BJ (cell line): ENCODE data around the gene TMEM236. TPM values are rescaled to one million over a fixed set of nuclear protein-coding genes. Genes with fewer than 3 reads are reported as not detected.
"Not testable (repeated sequence)": the region's sequence is repeated elsewhere in the genome, so short reads cannot be mapped to it uniquely, and the experiment has no call there.

Experiments used
- CTCF ChIA-PET: fragments of 350-600 bp; formaldehyde crosslinking; extraction: SDS; loops from one replicate; lab custom pipeline; 2021; ENCODE audit warnings: antibody characterized with exemption, inconsistent platforms; lab: Yijun Ruan, JAX
- POLR2A ChIA-PET: fragments of 300-600 bp; sonication (Branson Sonifier 250); formaldehyde crosslinking; extraction: SDS; loops from one replicate; lab custom pipeline; 2021; ENCODE audit warnings: antibody characterized with exemption; lab: Charles Lee
- DNase-seq: peaks from one replicate; pipeline ENCODE4 v3.0.0-alpha.2; 2011; ENCODE audit warnings: low read depth
- H3K27me3 ChIP-seq: 2 replicates; pipeline ENCODE4 v1.6.0; 2011; ENCODE audit warnings: low read length; ENCODE audit not compliant: control insufficient read depth, insufficient read depth
- H3K36me3 ChIP-seq: 2 replicates; pipeline ENCODE4 v1.5.1; 2011; ENCODE audit warnings: low read length; ENCODE audit not compliant: control insufficient read depth, insufficient read depth
- H3K4me3 ChIP-seq: 2 replicates; pipeline ENCODE4 v1.5.1; 2011; ENCODE audit warnings: low read depth, mild to moderate bottlenecking, control low read depth, low read length
- polyA plus RNA-seq: library from polyadenylated mRNA; depleted of rRNA; stranded (reverse); fragments of >200 nt; gene quantifications from 2 replicates; pipeline ENCODE4 v1.2.3, GENCODE V29; 2011
- TF ChIP-seq, protein P1 (sequence below): IDR thresholded peaks from 2 replicates; pipeline ENCODE4 v1.5.1; 2011; ENCODE audit warnings: low read depth, mild to moderate bottlenecking, control low read depth, inconsistent platforms, low read length, moderate library complexity; ENCODE audit not compliant: insufficient read depth

TMEM236 gene
- polyA plus RNA-seq, 1 experiment, result 0.02 TPM

DNA sequence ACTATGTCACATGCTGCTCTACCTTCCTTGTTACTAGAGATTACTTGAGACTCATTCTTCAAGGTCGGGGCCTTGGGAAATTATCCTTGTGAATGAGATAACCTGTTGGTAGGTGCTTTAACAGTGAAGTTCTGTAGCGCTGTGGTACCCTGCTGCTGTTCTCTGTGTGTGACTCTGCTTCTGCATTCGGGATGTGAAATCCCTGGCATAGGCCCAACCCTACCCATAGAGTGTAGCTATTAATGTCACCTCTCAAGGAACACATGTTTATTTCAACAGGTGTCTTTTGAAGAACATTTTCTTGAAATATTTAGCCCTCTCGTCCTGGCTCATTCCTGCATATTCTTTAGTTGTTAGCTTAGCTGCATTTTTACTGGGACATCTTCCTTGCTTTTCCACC is 41.8 kb upstream of the TMEM236 start:
- no peaks in the 10 kb centered on the region for H3K27me3 ChIP-seq
- DNase-seq, result no peak
- ChIA-PET CTCF (interaction anchor here (1.0 to 1.4 kb wide), 2 partner anchors 11 to 27 kb away, joined by 3 to 4 read pairs; no protein-coding TSS in a partner anchor), POLR2A (no interaction called here)
- no peak overlapping the region for H3K4me3 ChIP-seq
- TF ChIP-seq, protein P1, sequence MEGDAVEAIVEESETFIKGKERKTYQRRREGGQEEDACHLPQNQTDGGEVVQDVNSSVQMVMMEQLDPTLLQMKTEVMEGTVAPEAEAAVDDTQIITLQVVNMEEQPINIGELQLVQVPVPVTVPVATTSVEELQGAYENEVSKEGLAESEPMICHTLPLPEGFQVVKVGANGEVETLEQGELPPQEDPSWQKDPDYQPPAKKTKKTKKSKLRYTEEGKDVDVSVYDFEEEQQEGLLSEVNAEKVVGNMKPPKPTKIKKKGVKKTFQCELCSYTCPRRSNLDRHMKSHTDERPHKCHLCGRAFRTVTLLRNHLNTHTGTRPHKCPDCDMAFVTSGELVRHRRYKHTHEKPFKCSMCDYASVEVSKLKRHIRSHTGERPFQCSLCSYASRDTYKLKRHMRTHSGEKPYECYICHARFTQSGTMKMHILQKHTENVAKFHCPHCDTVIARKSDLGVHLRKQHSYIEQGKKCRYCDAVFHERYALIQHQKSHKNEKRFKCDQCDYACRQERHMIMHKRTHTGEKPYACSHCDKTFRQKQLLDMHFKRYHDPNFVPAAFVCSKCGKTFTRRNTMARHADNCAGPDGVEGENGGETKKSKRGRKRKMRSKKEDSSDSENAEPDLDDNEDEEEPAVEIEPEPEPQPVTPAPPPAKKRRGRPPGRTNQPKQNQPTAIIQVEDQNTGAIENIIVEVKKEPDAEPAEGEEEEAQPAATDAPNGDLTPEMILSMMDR, result no peak
- H3K36me3 ChIP-seq, result peaks cover 15% of the 10 kb centered on the region

DNA sequence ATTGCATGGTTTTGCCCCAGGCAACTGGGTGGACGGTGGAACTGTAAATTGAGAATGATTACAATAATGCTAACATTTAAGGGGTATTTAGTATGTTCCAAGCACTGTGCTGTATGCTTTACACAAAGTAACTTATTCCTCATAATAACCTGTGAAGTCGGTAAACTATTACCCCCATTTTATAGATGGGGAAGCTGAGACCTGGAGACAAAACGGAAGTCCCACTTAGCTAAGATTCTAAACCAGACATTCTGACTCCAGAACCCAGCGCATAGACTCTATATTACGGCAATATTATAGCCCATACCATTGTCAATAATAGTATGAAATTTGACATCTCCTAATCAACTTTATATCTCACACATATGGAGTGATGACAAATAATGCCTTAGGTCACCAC is 39.9 kb upstream of the TMEM236 start:
- POLR2A ChIA-PET, result interaction anchor here (0.6 kb wide), 1 partner anchor 95 kb away, joined by 16 read pairs; no protein-coding TSS in a partner anchor
- TF ChIP-seq, protein P1, result no peak
- Histone ChIP-seq H3K36me3 (peaks cover 12% of the 10 kb centered on the region), H3K4me3 (no peak overlapping the region), H3K27me3 (no peaks in the 10 kb centered on the region)
- DNase-seq, result no peak
- CTCF ChIA-PET, result interaction anchor here (0.9 to 1.2 kb wide), 2 partner anchors 13 to 25 kb away, joined by 3 to 5 read pairs; no protein-coding TSS in a partner anchor

DNA sequence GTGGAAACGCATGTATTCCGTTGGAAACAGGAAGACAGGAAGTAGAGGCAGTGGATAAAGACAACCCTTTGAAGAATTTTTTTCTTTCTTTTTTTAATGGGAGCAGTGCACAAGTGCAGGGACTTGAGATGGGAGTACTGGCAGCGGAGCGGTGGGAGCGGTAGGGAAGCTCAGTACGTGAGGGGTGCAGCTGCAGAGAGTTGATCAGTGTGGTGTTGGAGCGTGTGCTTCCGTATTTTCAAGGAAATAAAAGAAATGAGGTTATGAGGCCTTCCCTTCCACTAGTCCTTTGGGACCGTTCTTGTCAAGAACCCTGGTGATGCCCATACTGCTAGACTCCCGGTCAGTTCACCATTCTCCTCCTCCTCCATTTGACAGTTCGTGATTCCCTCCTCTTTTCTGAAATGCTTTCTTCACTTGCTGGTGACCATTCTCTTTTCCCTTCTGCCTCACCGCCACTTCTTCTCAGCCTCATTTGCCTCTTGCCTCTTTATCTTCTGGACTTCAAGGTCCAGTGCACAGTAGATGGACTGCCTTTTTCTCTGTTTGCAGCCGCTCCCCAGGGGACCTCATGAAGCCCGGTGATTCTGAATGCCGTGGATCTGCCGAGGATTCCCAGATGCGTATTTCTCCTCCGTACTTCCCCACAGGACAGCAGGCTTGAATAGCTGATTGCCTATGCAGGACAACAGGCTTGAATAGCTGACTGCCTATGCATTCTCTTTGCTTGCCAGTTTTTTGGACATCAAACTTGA is 39.1 kb upstream of the TMEM236 start:
- ChIA-PET CTCF (interaction anchor here (0.6 to 1.2 kb wide), 2 partner anchors 24 to 58 kb away, joined by 3 to 5 read pairs; no protein-coding TSS in a partner anchor), POLR2A (no interaction called here)
- peaks cover 12% of the 10 kb centered on the region for H3K36me3 ChIP-seq
- DNase-seq, result no peak
- no peak overlapping the region for H3K4me3 ChIP-seq
- TF ChIP-seq, protein P1, result no peak
- H3K27me3 ChIP-seq, result no peaks in the 10 kb centered on the region

DNA sequence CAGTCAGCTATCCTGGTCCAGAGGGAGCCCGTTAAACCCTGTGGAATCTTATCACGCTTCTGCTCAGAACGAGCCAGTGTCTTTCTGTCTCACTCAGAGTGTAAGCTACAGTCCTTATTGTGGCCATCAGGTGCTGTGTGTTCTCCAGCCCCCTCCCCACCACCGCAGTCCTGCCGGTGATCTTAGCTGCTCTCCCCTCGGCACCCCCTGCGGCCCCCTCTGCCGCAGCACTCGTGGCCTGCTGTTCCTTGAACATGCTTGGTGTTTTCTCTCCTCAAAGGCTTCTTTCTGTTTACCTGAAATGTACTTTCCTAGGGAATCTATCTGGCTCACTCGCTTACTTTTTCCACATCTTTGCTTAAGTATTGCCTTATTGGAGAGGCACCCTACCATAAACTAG is 38.2 kb upstream of the TMEM236 start:
- DNase-seq, result no peak
- Histone ChIP-seq H3K4me3 (no peak overlapping the region), H3K36me3 (peaks cover 9% of the 10 kb centered on the region), H3K27me3 (no peaks in the 10 kb centered on the region)
- ChIA-PET CTCF (interaction anchor here (0.6 to 1.1 kb wide), 3 partner anchors 23 to 99 kb away, joined by 3 to 4 read pairs (median 3); no protein-coding TSS in a partner anchor), POLR2A (interaction anchor here (0.6 kb wide), 1 partner anchor 54 kb away, joined by 3 read pairs; no protein-coding TSS in a partner anchor)
- TF ChIP-seq, protein P1, result no peak

DNA sequence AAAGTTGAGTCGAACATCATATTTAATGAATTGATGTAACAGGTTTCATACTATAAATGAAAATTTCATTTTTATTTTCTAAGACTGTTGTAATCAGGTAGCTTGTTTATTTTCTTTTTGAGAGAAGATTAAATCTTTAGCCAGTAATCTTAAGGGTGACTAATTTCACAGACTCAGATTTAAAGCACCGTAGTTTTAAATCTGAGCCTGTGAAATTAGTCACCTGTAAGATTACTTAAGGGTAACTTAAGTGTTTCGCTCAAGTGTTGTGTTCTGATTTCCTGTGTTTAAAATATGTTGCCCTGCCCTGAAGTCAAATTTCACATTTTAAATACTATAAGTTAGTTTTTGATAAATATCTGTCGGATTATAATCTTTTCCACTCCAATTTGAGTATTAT is 35.8 kb upstream of the TMEM236 start:
- H3K36me3 ChIP-seq, result peaks cover 7% of the 10 kb centered on the region
- TF ChIP-seq, protein P1, result no peak
- CTCF ChIA-PET, result interaction anchor here (0.7 kb wide), 1 partner anchor 892 kb away, joined by 3 read pairs; no protein-coding TSS in a partner anchor
- no peaks in the 10 kb centered on the region for H3K27me3 ChIP-seq
- no peak overlapping the region for H3K4me3 ChIP-seq
- no peak for DNase-seq
- POLR2A ChIA-PET, result no interaction called here

DNA sequence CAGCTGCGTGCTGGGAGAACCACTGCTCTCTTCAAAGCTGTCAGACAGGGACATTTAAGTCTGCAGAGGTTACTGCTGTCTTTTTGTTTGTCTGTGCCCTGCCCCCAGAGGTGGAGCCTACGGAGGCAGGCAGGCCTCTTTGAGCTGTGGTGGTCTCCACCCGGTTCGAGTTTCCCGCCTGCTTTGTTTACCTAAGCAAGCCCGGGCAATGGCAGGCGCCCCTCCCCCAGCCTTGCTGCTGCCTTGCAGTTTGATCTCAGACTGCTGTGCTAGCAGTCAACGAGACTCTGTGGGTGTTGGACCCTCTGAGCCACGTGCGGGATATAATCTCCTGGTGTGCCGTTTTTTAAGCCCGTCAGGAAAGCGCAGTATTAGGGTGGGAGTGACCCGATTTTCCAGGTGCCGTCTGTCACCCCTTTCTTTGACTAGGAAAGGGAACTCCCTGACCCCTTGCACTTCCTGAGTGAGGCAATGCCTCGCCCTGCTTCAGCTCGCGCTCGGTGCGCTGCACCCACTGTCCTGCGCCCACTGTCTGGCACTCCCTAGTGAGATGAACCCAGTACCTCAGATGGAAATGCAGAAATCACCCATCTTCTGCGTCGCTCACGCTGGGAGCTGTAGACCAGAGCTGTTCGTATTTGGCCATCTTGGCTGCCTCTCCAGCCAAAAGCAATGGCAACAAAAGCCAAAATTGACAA is 29.5 kb upstream of the TMEM236 start:
- H3K4me3 ChIP-seq, POLR2A ChIA-PET, DNase-seq, H3K36me3 ChIP-seq, CTCF ChIA-PET, H3K27me3 ChIP-seq: not testable (repeated sequence)
